HG02870 (cell line): Measurements from ENCODE around the gene SLC39A11.

Experiments used
- ATAC-seq: cut with Tn5 transposase; IDR thresholded peaks from one replicate; pipeline ENCODE4 v1.9.1; 2021; ENCODE audit warnings: mild to moderate bottlenecking, moderate library complexity; ENCODE audit not compliant: unreplicated experiment

Gene SLC39A11

DNA sequence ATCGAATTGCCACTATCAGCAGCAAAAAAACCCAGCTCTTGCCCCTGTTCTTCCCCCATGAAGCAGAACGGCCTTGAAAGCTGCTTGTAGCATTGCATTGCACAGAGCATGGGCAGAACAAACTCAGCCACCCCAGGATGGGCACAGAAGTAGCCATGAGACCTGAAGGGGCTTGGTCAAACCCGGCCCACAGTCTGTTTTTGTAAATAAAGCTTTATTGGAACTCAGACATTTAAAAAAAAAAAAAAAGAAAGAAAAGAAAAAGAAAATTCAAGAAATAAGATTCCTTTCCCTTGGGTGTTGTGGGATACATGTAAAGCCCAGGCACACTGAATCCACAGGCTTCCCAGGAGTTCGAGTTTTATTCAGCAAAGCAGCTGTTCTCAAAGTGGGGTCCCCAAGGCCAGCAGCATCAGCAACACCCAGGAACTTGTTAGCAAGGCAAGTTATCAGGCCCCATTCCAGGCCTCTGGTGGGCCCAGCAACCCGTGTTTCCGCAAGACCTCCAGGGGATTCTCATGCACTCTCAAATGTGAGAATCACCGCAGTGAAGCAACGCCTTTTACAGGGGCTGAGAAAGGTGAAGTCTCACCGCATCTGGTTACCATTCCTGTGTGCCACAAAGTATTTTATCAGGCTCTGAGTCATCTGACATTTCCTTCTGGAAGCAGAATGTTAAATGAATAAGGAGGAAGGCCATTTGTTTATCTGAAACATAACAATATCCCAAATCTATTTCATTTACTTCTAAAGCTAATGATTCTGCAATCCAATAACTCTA is 108.2 kb downstream of the SLC39A11 start:
- ATAC-seq = no peak

DNA sequence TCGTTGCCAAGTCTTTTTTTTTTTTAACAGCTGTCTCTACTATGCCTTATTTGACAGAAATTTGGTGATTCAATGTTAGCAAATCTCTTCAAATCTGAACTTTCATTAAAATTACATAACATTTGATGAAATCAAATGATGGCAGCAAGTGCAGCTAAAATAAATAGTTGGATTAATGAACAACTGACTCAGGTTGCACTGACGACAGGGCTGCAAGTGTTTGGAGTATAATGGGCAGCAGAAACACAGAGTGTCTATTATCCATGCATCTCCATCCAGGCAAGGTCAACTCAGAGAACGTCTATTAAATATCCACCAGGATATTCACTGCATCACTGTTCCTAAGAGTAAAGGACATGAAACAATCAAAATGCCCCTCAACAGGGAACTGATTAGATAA is 109.8 kb downstream of the SLC39A11 start:
- ATAC-seq = no peak

GRCh38 chr17:72978593-72979218 is 113.8 kb downstream of the SLC39A11 start:
- no peak for ATAC-seq

DNA sequence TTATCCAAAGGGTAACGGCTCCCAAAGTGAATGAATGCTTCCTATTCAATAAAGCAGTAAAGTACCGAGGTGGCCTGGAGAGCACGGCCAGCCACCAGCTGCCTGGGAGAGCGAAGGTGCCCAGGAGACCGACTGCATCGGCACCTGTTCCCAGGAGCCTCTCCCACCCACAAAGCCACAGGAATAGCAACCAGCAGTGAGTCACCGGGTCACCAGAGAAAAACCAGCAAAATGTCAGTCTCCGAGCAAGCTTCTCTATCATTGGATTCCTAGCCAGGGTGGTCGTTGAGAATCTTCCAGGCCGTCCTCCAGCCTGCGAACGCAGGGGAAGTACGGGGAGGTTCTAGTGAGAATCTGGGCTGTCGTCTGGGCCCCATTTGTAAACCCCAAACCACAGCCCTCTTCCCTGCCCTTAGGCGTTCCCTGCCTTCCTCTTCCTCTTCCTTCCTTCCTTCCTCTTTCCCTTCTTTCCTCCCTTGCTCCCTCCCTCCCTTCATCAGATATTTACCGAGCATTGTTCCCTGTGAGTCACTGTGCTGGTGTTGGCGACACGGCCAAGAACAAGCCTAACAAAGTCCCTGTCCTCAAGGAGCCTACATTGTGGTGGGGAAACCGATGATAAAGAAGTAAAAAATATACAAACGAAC is 114.6 kb downstream of the SLC39A11 start:
- ATAC-seq = no peak

GRCh38 chr17:72976971-72977770 is 115.3 kb downstream of the SLC39A11 start:
- ATAC-seq = no peak

GRCh38 chr17:72975509-72975908 is 117.0 kb downstream of the SLC39A11 start:
- no peak for ATAC-seq

DNA sequence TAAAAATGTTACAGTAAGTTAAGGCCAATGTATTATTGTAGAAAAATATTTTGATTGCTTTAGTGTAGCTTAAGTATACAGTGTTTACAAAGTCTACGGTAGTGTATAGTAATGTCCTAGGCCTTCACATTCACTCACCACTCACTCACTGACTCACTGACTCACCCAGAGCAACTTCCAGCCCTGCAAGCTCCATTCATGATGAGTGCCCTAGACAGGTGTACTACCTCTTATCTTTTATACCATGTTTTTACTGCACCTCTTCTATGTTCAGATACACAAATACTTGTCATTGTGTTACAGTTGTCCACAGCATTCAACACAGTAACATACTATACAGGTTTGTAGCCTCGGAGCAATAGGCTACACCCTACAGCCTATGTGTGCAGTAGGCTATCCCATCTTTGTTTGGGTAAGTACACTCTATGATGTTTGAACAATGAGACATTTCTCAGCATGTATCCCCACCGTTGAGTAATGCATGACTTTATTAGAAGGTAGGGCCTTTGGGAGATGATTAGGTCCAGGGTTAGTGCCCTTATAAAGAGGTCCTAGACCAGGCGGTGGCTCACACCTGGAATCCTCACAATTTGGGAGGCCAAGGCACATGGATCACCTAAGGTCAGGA is 117.8 kb downstream of the SLC39A11 start:
- ATAC-seq = no peak

GRCh38 chr17:72972263-72972951 is 120.1 kb downstream of the SLC39A11 start:
- no peak for ATAC-seq

DNA sequence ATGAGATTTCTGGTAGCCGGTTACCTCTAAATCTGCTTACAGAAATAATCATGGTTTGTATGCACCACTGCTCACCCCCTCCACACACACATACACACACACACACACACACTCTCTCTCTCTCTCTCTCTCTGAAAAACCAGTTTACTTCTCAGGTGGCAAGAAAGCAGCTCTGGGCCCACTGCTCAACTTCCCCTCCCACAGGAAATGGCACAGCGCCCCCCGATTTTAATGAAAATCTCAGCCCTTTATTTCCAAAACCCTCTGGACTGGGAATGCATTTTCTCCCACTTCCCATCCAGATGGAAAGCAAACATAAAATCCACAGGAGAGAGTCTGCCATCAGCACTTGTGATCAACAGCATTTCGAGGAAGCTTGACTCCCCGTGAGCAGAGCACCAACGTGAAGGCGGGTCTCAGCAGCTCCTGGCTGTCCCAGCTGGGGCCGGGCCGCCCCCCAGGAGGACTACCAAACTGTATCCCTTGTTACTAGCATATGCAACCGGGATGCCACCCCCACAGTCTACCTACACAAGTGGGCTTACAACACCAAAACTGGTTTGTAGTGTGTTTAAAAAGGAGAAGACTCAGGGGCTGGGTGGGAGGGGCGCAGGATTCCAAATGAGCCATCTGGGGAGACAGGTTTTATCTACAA is 121.1 kb downstream of the SLC39A11 start:
- ATAC-seq = no peak

DNA sequence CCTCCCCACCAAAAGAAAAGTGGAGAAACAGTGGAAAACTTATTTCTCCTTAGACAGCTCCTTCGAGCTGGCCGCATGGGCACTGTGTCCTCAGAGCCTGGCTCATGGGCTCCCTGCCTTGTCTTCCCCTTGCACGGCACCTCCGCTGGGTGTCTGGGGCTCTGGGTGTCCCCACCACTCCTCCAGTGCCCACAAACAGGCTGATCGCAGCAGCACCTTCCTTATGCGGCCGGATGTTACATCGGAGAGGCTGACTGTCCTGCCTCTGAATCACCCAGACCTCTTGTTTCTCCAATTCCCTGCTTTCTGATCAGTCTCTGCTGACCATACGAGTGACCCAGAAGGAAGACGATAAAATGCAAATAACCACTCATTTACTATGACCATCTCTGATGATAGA is 121.7 kb downstream of the SLC39A11 start:
- ATAC-seq = no peak

GRCh38 chr17:72970246-72970645 is 122.2 kb downstream of the SLC39A11 start:
- ATAC-seq = no peak

DNA sequence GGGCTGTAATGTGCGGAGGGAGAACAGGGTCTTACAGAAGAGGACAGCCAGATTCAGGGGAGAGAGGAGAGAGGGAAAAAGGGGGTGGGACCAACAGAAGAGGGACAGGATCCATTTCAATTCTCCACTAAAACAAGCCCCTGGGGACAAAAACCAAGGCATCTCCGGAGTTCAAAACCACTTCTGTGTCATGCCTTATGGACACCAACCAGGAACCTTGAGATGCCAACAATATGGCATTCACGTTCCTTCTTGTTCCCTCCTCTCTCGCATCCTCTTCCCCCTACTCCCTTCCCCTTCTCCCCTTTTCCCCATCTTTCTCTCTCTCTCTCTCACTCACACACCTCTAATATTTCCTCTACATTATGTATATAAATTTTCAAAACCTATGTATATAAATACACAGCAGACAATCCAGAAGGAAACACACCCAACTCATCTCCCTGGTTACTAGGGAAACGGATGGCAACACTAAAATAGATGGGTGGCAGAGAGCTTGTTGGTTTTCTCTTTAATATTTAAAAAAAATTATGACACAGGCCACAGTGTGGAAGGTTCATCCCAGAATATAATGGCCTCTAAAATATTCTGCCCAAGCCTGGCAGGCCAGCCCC is 123.1 kb downstream of the SLC39A11 start:
- ATAC-seq = no peak

DNA sequence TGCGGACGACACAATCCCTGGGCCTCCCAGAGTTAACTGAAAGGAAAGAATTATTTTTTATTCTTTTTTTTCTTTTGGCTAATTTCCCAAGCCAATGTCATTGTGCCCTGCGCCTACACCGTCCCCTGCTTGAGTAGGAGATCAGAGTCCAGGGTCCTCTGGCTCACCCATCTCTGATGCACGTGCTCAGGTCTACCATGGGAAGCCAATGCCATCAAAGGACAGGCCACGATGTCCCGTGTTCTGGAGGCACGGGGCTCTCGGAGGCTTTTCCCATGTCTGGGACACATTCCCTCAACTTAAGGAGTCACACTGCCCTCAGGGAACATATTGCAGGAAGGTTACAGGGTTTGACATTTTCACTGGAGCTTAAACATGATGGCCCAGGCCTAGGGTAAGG is 123.7 kb downstream of the SLC39A11 start:
- no peak for ATAC-seq

- ATAC-seq = no peak
Measured at GRCh38 chr17:72967977-72968585, 124.4 kb downstream of the SLC39A11 start.

DNA sequence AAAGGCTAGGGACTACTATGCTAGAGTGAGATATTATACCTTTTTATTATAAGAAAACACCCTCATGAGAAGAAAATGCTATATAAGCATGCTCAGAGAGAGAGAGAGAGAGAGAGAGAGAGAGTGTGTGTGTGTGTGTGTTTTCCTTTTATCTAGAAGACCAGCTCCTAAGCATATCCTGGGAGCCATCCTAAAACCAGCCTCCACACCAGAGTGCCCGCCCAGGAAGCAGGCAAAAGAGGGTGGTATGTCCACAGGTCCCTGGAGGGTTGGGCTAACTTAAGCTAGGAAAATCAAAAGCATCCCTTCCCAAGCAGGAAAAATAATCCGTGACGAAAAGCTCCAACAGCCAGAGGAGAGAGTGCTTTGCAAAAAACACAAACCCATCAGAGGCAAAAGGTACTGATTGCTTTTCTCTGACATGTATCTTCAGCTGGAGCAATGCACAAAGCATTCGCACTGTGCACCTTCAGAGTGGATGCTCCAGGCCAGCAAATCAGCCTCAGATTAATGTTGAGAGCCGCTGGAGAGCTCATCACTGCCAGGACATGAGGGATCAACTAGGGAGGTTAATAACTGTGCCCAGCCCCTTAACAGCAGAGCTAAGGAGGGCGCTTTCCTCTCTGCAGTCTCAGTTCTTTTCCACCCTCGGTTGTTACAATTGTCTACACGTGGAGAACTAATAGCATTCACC is 125.1 kb downstream of the SLC39A11 start:
- ATAC-seq = no peak

DNA sequence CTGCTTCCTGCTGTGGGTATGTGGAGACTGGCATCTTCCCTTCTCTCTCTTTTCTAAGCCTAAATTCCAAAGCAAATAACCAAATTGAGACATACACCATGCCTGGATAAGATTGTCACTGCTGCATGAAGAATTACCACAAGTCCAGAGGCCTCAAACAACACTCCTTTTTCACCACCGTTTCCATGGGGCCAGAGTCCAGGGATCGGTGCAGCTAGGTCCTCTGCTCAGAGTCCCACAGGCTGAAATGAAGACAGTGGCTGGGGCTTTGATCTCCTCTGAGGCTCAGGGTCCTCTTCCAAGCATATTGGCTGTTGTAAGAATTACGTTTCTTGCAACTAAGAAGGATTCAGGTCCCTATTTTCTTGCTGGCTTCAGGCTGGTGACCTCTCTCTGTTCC is 130.4 kb downstream of the SLC39A11 start:
- no peak for ATAC-seq

DNA sequence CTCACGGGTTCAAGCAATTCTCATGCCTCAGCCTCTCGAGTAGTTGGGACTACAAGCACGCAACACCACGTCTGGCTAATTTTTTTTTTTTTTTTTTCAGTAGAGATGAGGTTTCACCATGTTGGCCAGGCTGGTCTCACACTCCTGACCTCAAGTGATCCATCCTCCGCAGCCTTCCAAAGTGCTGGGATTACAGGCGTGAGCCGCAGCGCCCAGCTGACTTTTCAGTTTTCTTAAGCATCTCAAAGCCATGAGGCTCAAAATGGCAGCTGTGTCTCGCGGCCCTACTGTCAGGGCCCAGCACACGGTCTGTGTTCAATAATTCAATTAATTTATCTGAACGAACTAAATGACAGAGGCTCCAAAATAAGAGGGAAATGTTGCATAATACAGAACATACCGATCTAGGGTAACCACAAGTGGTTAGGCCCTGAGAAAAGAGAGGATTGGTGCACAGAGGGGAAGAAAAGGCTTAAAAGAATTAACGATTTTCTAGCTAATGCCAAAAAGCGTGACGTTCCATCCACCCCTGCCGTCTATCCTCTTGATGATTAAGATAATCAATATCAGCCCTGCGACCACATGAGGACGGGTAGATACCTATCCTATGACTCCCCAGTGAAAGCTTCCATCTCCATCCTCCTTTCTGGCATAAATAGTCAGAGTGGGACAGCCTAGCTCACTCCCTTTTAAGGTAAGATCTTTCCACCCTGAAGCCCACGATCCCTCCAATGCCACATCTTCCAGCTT is 136.9 kb downstream of the SLC39A11 start:
- ATAC-seq = no peak

DNA sequence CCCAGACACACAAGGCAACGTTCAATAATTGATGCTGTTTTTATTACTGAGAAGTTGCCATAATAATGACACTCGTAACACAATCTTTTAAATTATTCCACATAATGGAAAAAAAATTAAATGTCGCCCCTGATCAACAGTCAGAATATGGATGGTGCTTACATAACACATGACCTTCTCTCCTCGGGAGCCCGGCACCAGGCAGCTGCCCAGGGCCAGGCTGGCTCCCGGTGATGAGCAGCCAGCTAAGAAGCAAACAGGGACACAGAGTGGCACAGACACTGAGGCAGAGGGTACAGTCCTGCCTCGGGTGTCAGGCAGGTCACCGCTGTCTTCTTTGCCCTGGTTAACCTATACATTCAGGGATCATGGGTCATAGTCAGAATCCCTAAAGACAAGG is 137.9 kb downstream of the SLC39A11 start:
- no peak for ATAC-seq
